Jurkat, Clone E6-1 (cell line): ENCODE results near the gene C3orf22.

ENCODE experiments used
- DNase-seq: peaks from one replicate; pipeline ENCODE4 v3.0.0-alpha.2; 2011; ENCODE audit warnings: low read depth, low spot score
- H3K4me3 ChIP-seq: 2 replicates; pipeline ENCODE4 v1.5.1; 2011; ENCODE audit warnings: mild to moderate bottlenecking, low read length, control low read depth, moderate library complexity

Gene C3orf22

DNA sequence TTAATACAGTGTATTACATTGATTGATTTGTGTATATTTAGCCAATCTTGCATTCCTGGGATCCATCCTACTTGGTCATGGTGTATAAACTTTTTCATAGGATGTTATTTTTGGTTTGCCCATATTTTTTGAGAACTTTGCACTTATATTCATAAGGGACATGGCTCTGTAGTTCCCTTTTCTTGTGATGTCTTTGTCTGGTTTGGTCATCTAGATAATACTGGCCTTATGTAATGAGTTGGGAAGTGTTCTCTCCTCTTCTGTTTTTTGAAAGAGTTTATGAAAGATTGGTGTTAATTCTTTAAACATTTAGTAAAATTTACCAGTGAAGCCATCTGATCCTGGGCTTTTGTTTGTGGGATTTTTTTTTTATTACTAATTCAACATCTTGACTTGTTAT lies 25.2 kb downstream of the C3orf22 start:
- no peak overlapping the region for H3K4me3 ChIP-seq
- no peak for DNase-seq

DNA sequence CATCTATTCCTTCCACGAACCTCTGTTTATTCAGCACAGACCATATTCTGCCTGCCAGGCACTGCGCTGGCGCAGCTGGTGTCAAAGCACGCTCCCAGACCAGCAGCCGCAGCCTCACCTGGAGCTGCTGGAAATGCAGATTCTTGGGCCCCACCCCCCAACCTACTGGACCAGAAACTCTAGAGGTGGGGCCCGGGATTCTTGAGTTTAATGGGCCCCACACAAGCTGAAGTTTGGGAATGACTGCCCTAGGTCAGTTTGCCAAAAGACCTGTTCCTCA lies 27.7 kb downstream of the C3orf22 start:
- no peak overlapping the region for H3K4me3 ChIP-seq

DNA sequence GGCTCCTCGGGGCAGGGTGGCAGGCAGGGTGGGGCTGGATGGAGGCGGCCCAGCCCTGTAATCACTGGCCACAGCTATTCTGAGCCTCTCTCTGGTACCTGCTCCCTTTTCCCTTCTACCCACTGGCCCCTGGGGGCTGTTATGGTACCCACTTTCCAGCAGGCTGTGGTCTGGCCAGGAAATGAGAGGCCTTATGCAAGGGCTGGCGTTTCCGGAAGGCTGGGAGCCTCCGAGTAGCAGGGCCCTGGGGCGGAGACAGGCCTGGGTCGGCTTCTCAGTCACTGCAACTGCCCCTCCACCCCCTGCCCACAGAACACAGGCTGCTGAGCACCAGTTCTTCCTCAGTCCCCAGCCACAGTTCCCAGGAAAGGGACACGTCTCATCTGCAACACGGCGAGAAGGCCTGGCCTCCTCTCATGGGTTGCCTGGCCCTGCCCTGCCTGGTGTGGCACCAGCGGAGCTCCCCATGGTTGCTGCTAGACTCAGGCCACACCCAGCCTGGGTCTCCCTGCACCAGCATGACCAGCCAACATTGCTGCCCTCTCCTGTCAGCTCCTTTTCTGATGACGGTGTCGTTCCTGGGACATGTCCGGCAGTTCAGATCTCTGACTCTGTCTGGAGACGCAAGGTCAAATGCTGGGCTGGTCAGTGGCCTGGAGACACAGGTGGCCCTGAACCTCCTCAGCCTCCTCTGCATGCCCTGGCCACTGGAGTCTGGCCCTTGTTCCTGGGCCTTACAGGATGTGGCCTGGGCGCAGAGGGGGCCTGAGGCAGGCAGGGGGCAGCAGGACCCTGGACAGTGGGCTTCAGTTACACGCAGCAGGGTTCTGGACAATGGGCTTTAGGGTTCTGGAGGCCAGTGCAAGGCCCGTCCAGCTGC lies 28.3 kb downstream of the C3orf22 start:
- no peak for DNase-seq
- no peak overlapping the region for H3K4me3 ChIP-seq

More for the DNA sequence above, 27.7 kb downstream of the C3orf22 start:
- DNase-seq = no peak

DNA sequence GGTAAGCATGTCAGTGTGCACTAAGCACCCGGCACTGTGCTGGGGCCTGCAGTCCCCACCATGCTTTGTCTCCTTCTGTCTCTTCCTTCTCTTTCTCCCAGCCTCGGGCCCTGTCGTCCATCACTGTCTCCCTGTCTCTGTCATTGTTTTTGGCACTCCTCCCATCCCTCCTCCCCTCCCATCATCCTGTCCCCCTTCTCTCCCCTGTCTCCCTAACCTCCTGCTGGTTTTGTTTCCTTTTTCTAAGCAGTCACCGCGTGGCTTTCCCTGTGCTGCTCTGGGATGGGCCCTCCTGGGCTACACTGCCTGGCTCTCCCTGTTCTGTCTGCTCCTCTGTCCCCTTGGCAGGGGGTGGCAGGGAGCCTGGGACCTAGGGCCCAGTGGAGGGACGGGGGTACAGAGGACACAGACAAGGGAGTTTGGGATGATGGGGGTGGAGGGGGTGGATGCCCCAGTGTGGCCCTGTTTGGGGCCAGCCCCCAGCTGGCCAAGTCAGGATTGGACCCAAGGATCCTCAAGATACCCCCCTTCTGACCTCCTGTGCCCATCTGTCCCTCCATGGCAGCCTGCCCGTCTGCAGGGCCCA lies 29.1 kb downstream of the C3orf22 start:
- DNase-seq = no peak
- H3K4me3 ChIP-seq = no peak overlapping the region

DNA sequence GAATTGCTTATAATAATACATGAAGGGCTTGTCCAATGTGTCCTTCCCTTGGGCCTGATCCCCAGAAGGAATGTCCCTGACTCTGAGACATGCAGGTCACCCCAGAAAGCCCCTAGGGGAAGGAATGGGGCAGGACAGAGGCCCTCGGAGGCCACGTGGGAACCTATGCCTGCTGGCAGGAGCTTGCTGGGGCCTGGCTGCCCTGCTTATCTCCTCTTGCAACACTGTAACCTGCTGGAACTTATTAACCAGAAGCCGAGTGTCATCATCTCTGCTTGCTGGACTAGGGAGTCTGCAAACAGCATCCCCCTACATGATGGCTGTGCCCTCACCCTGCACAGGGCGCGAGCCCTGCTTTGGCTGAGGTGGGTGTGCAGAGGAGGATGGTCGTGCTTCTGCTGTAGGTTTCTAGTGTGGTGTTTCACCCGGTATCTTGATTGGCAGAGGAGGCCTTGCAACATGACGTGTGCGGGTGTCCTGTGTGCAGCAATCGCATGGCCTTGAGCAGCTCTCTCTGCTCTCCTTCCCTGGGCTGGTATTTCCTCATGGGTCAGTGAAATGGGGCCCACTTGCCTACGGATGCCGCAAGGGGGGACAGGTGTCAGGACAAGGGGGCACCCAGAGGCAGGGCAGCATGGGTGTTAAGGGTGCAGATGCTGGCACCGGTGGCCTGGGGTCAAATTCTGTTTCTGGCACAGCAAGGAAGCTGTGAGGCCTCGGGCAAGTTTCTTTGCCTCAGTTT lies 29.8 kb downstream of the C3orf22 start:
- H3K4me3 ChIP-seq = no peak overlapping the region
- DNase-seq = no peak

DNA sequence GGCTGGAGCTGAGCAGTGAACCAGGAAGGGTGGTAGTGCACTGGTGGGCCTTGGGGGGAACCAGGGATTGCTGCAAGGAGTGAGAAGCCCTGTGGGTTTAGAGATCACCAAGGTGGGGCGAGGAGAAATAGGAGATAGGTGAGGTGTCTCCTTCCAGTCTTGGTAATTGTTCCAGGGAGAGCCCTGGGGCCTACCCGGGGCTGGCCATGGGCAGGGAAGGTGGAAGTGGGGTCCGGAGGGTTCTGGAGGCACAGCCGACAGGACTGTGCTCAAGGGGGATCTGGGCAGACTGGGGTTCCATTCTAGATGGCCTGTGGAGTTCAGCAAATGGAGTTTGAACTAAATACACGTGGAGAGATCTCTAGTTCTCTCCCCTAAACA lies 30.3 kb downstream of the C3orf22 start:
- DNase-seq = no peak
- H3K4me3 ChIP-seq = no peak overlapping the region

DNA sequence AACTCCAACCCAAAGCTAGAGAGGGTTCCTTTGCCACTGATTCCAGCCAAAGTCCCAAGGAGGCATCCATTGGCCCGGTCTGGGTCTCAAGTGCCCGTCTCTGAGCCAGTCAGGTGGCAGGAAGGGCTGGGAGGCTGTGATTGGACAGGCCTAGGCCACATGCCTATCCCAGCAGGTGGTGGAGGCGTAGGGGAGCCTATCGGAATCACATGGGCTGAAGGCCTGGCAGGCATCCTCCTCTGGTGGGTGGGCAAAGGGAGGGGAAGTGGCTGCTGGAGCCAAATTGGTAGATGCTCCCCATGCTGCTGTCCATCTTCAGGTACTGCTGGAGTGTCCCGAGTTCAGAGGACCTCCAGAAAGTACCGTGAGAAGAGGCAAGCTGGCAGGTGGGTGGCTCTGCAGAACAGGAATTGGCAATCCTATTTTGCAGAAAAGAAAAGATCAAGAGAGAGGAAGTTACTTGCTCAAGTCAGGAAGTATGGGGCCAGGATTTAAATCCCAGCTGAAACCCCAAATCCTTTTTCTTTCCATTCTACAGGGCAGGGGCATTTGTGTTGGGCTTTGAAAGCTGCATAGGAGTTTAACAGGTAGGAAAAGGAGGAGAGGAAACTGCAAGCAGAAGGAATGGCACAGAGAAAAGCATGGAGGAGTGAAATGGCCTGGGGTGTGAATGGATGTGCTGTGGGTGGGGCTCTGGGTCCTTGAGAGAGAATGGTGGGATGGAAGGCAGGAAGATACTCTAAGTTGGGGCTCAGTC lies 31.1 kb downstream of the C3orf22 start:
- H3K4me3 ChIP-seq = no peak overlapping the region
- DNase-seq = no peak

DNA sequence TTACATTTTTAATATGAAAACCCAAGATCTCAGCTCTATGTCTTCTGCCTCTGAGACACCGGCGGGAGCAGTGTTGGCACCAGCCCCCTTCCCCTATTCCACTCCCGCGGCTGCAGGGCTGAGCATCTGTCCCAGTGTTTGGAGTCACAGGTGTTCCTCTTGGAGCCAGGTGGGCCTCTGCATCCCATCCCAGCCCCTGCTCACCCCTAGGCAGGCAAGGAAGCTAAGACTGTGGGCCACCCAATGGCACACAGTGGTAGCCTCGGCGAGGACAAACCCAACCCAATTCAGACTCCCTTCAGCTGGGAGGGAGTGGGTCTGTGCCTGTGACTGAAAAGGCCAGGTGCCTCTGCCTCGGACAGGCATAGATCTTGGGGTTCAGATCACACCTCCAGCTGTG lies 31.7 kb downstream of the C3orf22 start:
- no peak overlapping the region for H3K4me3 ChIP-seq
- no peak for DNase-seq

DNA sequence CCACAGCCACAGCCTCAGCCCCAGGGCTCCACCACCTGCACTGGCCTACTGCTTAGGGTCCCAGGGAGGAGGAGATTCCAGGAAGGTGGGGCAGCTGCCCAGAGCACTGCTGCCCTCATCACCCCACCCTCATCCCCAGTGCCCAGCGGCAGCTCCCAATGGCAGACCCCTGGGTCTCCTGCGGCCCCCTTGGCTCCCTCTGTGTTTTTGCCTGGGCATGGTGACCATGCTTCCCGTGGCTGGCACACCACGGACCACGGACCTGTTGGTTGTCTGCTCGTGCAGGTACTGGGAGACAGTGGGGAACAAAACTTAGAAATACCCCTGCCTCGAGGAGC lies 32.1 kb downstream of the C3orf22 start:
- DNase-seq = no peak
- no peak overlapping the region for H3K4me3 ChIP-seq

DNA sequence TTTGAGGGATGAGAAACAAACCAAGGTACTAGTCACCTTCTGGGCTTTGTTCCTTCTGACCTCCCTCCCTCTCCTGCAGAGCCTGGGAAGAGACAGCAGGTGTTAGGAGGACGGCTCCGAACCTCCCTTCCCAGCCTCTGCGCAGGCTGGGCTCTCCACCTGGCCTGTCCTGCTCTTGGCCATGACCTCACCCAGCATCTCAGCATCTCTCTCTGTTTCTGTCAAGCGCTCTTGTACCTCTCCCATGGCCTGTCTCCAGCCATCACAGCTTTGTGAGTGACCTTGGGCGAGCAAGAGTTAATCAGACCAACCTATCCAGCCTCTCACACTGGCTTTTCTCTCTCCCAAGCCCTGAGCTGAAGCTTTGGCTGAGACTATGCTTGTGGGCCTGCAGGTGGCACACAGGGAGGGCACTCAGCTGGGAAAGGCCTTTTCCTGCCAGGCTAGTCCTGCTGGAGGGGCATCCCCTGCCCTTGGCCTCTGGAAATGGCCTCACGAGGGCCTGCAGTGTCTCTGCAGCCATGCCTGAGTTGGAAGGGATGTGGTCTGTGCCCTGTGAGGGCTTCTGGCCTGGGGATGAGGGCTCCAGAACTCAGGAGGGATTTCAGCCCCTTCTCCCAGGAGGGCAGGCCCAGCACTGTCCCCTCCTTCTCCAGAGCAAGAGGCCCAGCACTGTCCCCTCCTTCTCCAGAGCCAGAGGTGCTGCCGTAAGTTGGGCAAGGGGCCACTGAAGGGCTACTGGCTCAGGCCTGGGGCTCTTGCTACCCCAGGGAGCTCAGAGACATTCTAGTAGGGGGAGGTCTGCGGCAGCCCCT lies 32.7 kb downstream of the C3orf22 start:
- DNase-seq = no peak
- no peak overlapping the region for H3K4me3 ChIP-seq

DNA sequence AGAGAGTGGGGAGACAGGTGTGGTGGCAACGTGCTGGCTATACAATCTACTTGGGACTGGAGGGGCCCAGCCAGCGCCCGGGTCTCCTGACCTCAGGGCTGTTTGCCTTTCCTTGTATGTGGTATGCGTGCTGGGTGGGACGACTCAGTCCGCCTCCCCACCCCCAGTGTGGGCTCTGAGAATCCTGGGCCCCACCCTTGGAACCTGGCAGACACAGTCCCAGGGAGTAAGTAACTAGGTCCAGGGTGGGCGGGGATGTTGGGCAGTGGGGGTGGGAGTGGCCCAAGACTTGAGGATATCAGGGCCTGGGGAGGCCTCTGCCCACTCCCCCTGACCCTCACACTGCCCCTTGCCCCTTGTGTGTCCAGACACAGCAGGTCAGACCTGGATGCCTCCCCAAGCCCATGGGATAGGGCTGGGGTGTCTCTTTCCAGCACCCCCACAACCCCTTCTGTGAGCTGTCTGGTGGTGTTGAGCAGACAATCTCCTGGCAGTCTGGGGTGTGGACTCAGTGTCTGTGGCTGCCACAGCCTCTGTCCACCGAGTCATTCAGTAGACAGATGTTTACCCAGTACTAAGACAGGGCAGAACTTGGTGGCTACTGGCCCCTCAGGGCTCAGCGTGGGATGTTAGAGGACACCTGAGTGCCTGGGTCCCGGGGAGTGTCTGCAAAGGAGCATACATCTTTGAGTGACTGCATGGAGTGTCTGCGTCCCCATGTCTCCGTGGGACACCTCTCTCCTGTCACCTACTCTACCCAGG lies 33.5 kb downstream of the C3orf22 start:
- no peak overlapping the region for H3K4me3 ChIP-seq
- no peak for DNase-seq

DNA sequence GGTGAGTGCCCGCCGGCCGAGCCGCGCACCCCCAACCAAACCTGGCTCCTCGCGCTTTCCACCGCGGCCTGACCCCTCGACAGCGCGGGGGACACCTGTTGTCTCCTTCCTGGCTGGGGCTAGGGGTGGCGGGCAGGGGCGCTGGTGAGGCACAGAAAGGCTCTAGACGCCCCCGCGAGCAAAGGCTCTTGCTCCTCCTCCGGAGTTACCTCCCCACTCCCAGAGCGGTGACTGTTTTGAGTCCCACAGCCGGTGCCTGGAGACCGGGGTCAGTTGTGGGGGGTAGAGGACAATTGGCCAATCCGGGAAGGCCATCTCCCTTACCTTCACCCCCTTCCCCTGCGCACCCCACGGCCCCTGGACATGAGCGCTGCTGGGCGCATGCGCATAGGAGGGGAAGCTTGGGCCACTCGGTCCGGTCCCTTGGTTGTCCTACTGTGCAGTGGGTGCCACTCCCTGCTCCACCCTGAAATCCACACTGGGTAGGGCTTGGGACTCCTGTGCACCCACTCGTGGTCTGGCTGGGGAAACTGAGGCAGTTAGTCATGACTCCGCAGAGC lies 34.2 kb downstream of the C3orf22 start:
- H3K4me3 ChIP-seq = no peak overlapping the region

DNA sequence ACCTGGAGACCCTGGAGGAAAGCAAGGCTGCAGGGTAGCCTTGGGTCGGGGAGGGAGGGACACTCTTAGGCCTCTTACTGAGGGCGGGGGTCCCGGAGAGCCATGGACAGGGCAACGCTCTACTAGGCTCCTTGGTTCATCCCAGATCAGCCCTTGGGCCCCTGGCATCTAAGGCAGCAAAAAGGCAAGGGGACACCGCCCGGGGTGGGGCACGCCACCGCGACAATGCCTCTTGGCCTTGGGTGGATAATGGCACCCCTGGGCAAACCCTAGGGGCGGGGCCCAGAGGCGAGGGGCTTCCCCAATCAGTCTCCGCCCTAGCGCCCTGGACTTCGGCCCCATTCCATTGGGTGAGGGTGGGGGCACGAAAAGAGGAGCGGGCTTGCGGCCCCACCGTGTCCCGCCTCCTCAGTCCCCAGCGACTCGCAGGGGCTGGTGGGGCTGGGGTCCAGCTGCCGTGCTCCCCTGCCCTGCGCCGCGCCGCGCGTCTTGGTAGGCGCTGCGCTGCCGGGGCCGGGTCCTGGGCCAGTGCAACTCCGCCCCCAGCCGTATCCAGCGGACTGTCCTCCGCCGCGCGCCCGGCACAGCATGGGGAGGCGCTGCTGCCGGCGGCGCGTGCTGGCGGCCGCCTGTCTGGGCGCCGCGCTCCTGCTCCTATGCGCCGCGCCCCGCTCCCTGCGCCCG lies 34.8 kb downstream of the C3orf22 start, which contains the start of gene CHST13:
CHST13 (plus strand) TSS at position 411 of the 684 bp plus-strand sequence; CDS start at position 589, 178 bp downstream.
- H3K4me3 ChIP-seq = no peak within 1 kb of the TSS
- no peak for DNase-seq

More for the DNA sequence above, 34.2 kb downstream of the C3orf22 start:
- DNase-seq = no peak

DNA sequence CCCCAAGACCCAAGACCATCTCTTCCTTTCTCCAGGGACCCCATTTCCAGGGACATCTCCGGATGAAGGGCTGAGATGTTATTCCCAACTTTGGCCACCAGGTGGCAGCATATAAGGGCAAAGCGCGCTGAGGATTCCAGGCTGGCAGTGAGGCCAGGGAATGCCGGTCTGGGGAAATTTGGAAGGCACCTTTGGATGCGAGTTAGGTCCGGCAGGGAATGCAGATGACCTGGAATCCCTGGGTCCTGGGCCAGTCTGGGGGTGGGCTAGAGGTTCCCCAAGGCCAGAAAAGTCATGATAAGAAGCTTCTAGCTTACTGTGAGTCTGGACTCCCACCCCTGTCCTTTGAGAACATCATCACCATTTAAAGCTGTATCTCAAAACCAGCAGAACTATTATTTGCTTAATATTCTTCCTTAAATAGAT lies 36.4 kb downstream of the C3orf22 start:
- no peak for DNase-seq
- no peak overlapping the region for H3K4me3 ChIP-seq

DNA sequence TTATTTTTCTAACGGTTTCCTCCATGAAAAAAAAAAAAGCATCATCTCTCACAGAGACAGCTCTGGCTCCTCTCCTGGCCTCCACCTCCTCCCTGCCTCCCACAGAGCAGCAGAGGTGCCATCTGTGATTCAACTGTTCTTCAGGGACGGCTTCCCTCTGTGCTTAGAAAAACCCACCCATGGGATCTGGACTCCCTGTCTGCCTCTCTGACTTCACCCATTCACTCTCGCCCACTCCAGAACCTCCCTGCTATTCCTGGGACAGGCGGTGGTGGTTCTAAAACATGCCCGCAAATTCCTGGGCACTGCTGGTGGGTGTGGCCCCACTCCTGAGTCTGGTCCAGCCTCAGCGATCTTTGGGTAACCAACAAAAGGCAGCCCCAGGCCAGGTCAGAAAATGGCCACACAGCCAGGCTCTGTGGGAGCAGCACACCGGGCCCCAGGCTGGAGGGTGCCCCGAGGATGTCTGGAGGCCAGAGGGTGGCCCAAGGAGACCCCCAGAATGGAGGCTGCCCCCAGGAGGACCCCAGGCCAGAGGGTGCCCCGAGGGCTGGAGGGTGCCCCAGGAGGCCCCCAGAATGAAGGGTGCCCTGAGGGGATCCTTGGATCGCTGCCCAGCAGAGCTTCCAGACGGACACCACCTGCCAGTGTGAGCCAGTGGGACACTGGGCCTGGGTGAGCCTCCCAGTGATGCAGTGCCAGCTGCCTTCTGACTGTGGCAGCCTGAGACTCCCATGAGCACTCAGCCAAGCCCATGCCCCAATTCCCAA lies 37.4 kb downstream of the C3orf22 start:
- DNase-seq = no peak
- H3K4me3 ChIP-seq = no peak overlapping the region
